Measurements from ENCODE around the gene TBCK. TPM values are rescaled to one million over a fixed set of nuclear protein-coding genes. Genes with fewer than 3 reads are reported as not detected.

The TBCK gene
- polyA plus RNA-seq, 1 donor: 23.1 TPM

DNA sequence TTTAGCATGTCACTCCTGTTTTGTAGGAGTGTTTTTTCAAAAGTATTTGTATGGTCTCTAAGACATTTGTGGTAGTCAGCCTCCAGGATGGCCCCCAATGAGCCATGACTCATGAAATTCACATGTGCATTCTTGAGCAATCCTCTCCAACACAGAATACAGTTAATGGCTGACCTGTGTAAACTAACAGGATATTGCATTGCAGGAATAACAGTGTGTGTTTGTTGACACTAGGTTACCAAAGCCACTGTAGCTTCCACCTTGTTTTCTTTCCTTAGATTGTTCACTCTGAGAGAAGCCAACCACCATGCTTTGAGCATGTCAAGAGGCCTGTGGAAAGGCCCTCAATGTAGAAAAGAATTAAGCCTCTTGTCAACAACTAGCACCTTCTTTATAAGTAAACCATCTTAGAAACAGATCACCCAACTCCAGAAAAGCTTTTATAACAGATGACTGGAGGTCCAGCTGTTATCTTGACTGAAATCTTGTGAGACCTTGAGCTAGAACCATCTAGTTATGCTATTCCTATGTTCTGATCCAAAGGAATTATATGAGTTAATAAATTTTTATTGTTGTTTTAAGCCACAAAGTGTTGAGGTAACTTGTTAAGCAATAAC, 28.5 kb downstream of the TBCK start:
- DNase-seq (ENCODE audit: low read depth): no peak

DNA sequence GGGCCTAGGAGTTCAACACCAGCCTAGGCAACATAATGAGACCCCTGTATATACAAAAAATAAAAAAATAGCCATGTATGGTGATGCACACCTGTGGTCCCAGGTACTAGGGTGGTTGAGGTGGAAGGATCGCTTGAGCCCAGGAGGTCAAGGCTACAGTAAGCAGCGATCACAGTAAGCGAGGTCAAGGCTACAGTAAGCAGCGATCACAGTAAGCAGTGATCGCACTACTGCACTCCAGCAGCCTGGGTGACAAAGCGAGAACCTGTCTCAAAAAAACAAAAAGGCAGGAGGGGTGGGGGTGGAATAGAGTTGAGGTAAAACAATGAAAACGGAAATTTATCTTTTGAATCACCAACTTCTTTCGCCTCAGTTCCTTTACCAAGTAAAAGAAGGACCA, 29.4 kb downstream of the TBCK start:
- DNase-seq (ENCODE audit: low read depth): no peak

- no peak for DNase-seq (ENCODE audit: low read depth)
Measured at GRCh38 chr4:106284227-106284626, 31.8 kb downstream of the TBCK start.

- no peak for DNase-seq (ENCODE audit: low read depth)
Measured at GRCh38 chr4:106277140-106277675, 38.8 kb downstream of the TBCK start.

DNA sequence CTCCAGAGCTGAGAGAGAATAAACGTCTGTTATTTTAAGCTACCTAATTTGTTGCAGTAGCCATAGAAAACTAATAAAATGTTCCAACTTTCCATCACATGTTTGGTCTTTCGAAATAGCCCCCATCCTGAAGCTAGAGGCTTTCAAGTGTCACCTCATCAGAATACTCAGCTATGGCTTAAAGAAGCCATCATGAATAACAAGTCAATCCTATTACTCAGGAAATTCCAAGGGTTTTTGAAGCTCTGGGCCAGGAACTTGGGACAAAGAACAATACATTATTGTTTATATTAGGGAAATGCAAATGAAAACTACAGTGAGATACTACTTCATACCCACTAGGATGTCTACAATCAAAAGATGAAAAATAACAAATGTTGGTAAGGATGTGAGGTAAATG, 42.2 kb downstream of the TBCK start:
- no peak for DNase-seq (ENCODE audit: low read depth)

DNA sequence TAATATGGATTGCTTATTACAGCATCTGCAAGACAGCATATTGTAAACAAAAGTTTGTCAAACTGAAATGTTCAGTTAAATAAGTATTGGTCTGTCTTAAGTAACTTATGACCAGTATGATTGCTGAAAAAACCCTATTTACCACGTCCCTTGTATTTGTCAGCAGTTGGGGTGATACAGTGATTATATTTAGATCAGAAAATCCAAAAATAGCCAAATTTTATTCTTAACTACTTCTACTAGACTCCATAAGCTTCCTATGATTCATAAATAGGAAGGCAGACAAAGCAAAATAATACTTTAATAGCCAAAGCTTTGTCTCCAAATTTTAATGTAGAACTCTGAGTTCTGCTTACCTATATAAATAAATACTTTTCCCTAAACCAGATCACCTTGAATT, 45.3 kb downstream of the TBCK start:
- DNase-seq (ENCODE audit: low read depth): no peak

DNA sequence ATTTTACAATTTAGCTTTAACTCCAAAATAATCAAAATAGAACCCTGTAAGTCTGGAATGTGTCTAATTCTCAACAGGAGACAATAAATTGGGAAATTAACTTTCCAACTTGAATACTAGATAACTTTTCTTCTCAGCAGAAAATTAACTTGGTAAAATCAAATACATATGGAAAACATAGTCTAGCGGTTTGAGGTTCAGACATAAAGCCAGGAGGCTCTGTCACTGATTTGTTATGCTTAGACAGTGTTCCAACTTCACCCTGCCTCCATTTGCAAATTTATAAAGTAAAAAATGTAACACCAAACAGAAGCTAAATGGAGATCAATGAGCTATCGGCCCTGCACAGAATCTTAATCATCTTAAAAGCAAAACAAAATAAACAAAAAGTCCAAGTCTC, 46.3 kb downstream of the TBCK start:
- DNase-seq (ENCODE audit: low read depth): no peak

GRCh38 chr4:106268786-106269185, 47.2 kb downstream of the TBCK start:
- DNase-seq (ENCODE audit: low read depth): no peak

GRCh38 chr4:106266201-106266600, 49.8 kb downstream of the TBCK start:
- peak; percentile 58 for DNase-seq (ENCODE audit: low read depth)

DNA sequence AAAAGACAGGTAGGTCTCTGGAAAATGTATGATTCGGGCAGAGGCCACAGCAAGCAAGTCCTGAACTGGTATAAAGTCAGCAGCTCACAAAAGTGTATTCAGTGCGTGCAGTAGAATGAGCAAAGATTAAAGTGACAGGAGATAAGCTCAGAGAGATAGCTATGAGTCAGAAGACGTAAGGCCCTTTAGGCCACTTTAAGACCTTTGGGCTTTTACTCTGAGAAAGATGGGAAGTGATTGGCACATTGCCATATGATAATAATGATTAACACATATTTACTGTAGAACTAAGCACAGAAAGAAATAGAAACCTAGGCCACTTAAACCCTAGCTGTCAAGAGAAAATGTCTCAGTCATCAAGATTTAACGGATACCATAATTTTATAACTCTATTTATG, 51.7 kb downstream of the TBCK start:
- no peak for DNase-seq (ENCODE audit: low read depth)

- no peak for DNase-seq (ENCODE audit: low read depth)
Measured at GRCh38 chr4:106263594-106264330, 52.2 kb downstream of the TBCK start.

- no peak for DNase-seq (ENCODE audit: low read depth)
Measured at GRCh38 chr4:106261980-106262379, 54.0 kb downstream of the TBCK start.

DNA sequence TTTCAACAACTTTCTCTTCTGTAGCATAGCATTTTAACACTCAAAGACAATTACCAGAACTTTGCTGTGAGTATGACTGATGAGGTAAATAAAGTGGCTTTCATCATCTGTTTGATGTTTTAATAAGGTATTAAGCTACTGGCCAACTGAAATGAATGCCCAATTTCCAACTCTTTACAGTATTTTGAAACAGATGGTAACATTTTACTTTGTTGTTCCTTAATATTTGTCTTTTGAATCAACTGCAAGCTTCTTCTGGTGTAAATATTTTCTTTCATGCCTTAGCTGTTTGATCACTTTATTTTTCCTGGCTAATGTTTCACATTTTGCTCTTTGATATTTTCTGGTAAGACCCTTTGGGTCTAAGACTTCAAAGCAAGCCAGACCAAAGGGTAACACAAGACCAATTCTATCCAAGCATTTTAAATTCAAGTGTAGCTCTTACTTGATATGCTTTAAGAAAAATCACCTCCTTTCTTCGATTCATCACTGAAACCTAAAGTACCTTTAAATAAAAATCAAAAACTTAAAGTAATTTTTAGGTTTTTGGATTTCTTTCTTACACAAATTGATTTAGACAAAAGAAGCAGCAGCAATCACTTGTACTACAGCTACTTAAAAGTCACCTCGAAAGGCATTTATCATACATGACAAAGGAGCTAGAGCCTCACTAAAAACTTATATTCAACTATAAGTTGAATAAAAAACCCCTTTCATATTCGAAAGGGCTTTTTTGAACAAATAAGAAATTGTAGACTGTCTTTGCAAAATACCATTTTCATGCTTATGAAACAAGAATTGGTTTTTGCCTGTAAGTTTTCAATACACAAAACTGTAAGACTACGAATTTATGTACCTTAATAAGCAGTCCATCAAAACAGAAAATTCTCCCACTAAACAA, 57.6 kb downstream of the TBCK start:
- DNase-seq (ENCODE audit: low read depth): no peak

- no peak for DNase-seq (ENCODE audit: low read depth)
Measured at GRCh38 chr4:106256190-106256589, 59.8 kb downstream of the TBCK start.

GRCh38 chr4:106255195-106255594, 60.8 kb downstream of the TBCK start:
- DNase-seq (ENCODE audit: low read depth): no peak

DNA sequence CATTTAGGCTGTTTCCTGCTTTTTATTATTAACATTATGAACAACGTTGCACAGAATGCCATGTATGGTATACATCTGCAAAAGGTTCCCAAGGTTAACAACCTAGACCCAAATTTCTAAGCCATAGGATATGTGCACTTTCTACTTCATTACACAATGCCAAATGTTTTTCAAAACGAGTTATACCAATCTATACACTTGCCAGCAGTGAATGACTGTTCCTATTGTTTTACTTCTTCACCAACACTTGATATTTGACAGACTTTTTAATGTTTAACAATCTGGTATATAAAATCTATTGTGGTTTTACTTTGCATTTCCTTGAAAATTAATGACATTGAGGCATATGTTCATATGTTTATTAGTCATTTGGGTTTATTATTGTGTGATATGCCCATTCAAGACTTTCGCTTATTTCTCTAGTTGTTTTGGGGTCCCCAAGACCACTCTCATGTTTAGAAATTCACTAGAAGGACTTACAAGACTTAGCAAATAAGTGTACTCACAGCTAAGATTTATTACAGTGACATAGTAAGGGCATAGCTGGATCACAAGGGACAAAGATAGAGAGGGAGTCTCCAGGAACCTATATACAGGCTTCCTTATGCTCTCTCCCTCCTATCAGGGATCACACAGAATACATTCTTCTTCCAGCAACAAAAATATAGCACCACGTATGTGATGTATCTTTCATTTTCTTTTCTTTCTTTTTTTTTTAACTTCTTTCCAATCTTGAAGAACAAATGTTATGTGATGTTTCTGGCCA, 62.5 kb downstream of the TBCK start:
- DNase-seq (ENCODE audit: low read depth): no peak

- DNase-seq (ENCODE audit: low read depth): no peak
Measured at GRCh38 chr4:106247600-106247999, 68.4 kb downstream of the TBCK start.

GRCh38 chr4:106246441-106246840, 69.6 kb downstream of the TBCK start:
- DNase-seq (ENCODE audit: low read depth): no peak

DNA sequence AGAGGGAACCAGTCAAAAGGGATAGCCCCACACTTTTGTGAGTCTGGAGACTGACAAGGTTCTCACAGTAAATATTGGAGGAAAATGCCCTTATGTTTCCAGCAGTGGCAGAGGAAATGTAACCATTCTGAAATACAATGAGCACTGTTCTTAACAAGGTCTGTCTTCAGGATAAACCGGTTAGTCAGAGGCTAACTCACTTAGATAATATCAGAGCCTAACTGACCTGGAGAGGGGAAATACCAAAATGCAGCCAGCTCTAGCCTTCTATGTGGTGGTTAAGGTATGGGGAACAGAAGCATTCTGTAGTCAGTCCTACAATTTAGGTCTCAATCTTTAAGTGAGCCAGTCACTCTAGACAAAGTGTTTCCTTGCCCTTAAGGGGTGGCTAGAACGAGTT, 70.8 kb downstream of the TBCK start:
- DNase-seq (ENCODE audit: low read depth): no peak

DNA sequence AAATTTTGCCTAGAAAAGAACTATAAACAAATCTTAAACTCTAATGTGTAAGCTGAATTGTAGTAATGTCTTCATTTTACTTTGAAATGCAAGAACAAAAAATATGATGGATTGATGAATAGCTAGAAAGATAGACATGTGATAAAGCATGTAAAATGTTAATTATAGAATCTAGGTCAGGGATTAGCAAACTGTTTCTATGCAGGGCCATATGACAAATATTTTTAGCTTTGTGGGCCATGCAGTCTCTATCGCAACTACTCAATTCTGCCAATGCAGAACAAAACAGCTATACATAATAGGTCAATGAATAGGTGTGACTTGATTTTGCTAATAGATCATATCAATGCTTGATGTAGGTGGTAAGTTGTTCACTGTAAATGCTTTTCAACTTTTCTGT, 75.3 kb downstream of the TBCK start:
- no peak for DNase-seq (ENCODE audit: low read depth)

DNA sequence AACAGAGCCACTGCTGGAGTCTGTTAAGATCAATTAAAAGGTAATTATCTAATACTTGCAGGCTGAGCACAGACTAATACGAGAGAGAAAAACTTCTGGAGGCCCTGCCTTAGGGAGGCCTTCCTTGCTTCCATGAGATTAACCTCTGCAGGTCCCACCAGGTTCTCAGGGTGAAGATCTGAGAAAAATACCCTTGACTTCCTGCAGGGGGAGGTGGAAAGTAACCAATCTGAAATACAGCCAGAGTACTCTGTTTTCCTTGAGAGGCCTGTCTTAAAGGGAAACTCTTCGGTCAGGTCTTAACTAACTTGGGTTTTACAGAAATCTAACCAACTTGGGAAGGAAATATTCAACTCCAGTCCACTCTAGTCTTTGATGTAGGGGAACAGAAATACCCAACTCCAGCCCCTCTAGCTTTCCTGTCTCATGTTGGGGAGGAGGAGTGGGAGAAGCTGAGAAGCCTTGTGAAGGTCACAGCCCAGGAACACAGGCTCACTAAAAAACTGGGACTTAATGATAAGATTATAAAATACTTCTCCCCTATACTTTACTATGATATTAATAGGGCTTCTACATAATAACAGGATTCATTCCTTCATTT, 77.1 kb downstream of the TBCK start:
- no peak for DNase-seq (ENCODE audit: low read depth)
